Progenitor cell of endocrine pancreas (in vitro differentiated cells): ENCODE results near the gene MARK4. TPM values are rescaled to one million over a fixed set of nuclear protein-coding genes. Genes with fewer than 3 reads are reported as not detected.

Source experiments
- DNase-seq: peaks from one replicate; pipeline ENCODE4 v3.0.0; 2021; ENCODE audit warnings: low spot score; ENCODE audit not compliant: unreplicated experiment
- H3K27ac Mint-ChIP-seq: 2 replicates; pipeline ENCODE4 v1.8.0; 2021; ENCODE audit warnings: mild to moderate bottlenecking, moderate library complexity, mixed read lengths
- H3K27me3 Mint-ChIP-seq: 2 replicates; pipeline ENCODE4 v1.8.0; 2021; ENCODE audit warnings: mixed read lengths
- H3K36me3 Mint-ChIP-seq: 2 replicates; pipeline ENCODE4 v1.8.0; 2022; ENCODE audit warnings: mixed read lengths; ENCODE audit not compliant: insufficient read depth
- H3K4me1 Mint-ChIP-seq: 2 replicates; pipeline ENCODE4 v1.8.0; 2021; ENCODE audit warnings: low read depth, mixed read lengths
- H3K4me3 Mint-ChIP-seq: 2 replicates; pipeline ENCODE4 v1.8.0; 2021; ENCODE audit warnings: low read depth, mild to moderate bottlenecking, moderate library complexity, mixed read lengths
- H3K9me3 Mint-ChIP-seq: 2 replicates; pipeline ENCODE4 v1.8.0; 2021; ENCODE audit warnings: low read depth, mixed read lengths
- CTCF ChIP-seq: fragments of 200-600 bp; sonication (generic); IDR thresholded peaks from one replicate; pipeline ENCODE4 v1.5.0; 2021; ENCODE audit warnings: antibody characterized with exemption, mild to moderate bottlenecking; ENCODE audit not compliant: unreplicated experiment
- total RNA-seq: library from RNA; stranded (reverse); gene quantifications from 2 replicates; pipeline ENCODE4 v1.2.1, GENCODE V29; 2021

MARK4 gene
- total RNA-seq, 1 donor from 2014 or later = 60.4 TPM

- no peak for DNase-seq
- Mint-ChIP-seq H3K4me3 (no peak overlapping the region), H3K27ac (no peak overlapping the region), H3K27me3 (no peaks in the 10 kb centered on the region), H3K9me3 (no peaks in the 10 kb centered on the region), H3K4me1 (no peaks in the 10 kb centered on the region), H3K36me3 (peaks cover 52% of the 10 kb centered on the region)
- no peak for TF ChIP-seq CTCF
These were observed 44.8 kb downstream of the MARK4 start for GRCh38 chr19:45295873-45296272.

- no peak for DNase-seq
- Mint-ChIP-seq H3K36me3 (peaks cover 50% of the 10 kb centered on the region), H3K27ac (no peak overlapping the region), H3K9me3 (no peaks in the 10 kb centered on the region), H3K4me3 (no peak overlapping the region), H3K4me1 (no peaks in the 10 kb centered on the region), H3K27me3 (no peaks in the 10 kb centered on the region)
- no peak for TF ChIP-seq CTCF
These were observed 45.3 kb downstream of the MARK4 start for GRCh38 chr19:45296355-45296754.

- Mint-ChIP-seq H3K9me3 (no peaks in the 10 kb centered on the region), H3K27me3 (no peaks in the 10 kb centered on the region), H3K27ac (no peak overlapping the region), H3K36me3 (peaks cover 40% of the 10 kb centered on the region), H3K4me1 (no peaks in the 10 kb centered on the region), H3K4me3 (no peak overlapping the region)
- DNase-seq = no peak
- no peak for TF ChIP-seq CTCF
These were observed 46.6 kb downstream of the MARK4 start for GRCh38 chr19:45297674-45298073.

- H3K36me3 Mint-ChIP-seq = peaks cover 38% of the 10 kb centered on the region
- no peak for TF ChIP-seq CTCF
- H3K27me3 Mint-ChIP-seq = no peaks in the 10 kb centered on the region
- H3K9me3 Mint-ChIP-seq = no peaks in the 10 kb centered on the region
- peak overlapping the region; percentile 37 for H3K27ac Mint-ChIP-seq
- no peaks in the 10 kb centered on the region for H3K4me1 Mint-ChIP-seq
- H3K4me3 Mint-ChIP-seq = no peak overlapping the region
- no peak for DNase-seq
These were observed 47.2 kb downstream of the MARK4 start for GRCh38 chr19:45298264-45298663.

GRCh38 chr19:45299719-45300118 lies 48.6 kb downstream of the MARK4 start:
- no peak overlapping the region for H3K4me3 Mint-ChIP-seq
- H3K27ac Mint-ChIP-seq = no peak overlapping the region
- peaks cover 30% of the 10 kb centered on the region for H3K36me3 Mint-ChIP-seq
- DNase-seq = no peak
- no peaks in the 10 kb centered on the region for H3K4me1 Mint-ChIP-seq
- H3K27me3 Mint-ChIP-seq = peaks cover 2% of the 10 kb centered on the region
- H3K9me3 Mint-ChIP-seq = no peaks in the 10 kb centered on the region
- TF ChIP-seq CTCF = no peak
